Esophagus squamous epithelium (tissue), 4 donors: ENCODE data around the gene GSAP.

Source experiments
- POLR2A ChIP-seq, 4 donors: fragments of 450-650 bp; IDR thresholded peaks; one replicate each; pipeline ENCODE4 v1.6.1; 2017; ENCODE audit warnings: antibody characterized with exemption in 4 of 4, mild to moderate bottlenecking in 4 of 4, moderate library complexity in 3 of 4
- TF ChIP-seq, protein P1 (sequence below), 6 experiments: fragments of 450-650 bp in 4 of 6; fragments of 200-600 bp in 2 of 6; sonication (generic) in 2 of 6; IDR thresholded peaks; one replicate each; pipeline ENCODE4 v1.5.1; 2016 to 2019; ENCODE audit warnings: antibody characterized with exemption in 6 of 6, mild to moderate bottlenecking in 4 of 6, moderate library complexity in 4 of 6

DNA sequence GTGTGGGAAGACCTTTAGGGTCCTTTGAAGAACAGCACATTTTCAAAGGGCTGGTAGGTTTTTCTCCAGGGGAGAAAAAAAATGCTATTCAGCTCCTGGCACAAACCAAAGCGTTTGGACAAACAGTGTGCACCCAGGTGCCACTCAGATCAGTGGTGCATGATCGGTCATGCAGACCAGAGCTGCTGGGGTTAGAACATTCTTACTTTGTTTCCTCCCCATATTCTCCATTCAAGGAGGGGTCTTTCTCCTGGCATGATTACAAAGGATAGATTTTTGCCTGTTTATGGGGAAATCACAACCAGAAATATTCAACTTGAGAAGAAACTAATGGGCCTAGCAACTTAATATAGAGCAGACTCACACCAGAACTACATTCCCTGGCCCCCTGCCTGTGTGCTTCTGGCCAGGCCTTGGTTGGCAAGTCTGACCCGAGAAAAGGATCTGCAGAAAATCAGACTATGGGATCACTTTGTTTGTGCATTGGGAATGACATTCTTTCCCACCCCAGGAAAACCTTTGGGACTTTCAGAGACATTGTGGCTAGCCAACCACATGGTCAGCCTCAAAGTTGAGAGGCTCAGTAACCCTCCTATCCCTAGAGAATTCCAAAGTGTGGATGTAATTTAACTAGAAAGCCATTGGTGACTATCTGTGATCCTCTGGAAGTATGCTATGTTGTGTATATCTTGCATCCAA, 134.2 kb downstream of the GSAP start:
- no peak for TF ChIP-seq POLR2A (IDR thresholded peaks at IDR 0.05)
- TF ChIP-seq, protein P1, sequence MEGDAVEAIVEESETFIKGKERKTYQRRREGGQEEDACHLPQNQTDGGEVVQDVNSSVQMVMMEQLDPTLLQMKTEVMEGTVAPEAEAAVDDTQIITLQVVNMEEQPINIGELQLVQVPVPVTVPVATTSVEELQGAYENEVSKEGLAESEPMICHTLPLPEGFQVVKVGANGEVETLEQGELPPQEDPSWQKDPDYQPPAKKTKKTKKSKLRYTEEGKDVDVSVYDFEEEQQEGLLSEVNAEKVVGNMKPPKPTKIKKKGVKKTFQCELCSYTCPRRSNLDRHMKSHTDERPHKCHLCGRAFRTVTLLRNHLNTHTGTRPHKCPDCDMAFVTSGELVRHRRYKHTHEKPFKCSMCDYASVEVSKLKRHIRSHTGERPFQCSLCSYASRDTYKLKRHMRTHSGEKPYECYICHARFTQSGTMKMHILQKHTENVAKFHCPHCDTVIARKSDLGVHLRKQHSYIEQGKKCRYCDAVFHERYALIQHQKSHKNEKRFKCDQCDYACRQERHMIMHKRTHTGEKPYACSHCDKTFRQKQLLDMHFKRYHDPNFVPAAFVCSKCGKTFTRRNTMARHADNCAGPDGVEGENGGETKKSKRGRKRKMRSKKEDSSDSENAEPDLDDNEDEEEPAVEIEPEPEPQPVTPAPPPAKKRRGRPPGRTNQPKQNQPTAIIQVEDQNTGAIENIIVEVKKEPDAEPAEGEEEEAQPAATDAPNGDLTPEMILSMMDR (IDR thresholded peaks at IDR 0.05), result no peak
